Ureter (tissue), 1 donor: Measurements from ENCODE around the gene FHIP1A. TPM values are rescaled to one million over a fixed set of nuclear protein-coding genes. Genes with fewer than 3 reads are reported as not detected.

Source experiments
- DNase-seq: peaks from one replicate; pipeline ENCODE4 v3.0.0-alpha.2; 2020; ENCODE audit warnings: low spot score
- total RNA-seq: library from RNA; stranded (reverse); gene quantifications from one replicate; pipeline ENCODE4 v1.2.4, GENCODE V29; 2023
- donor health status: DM: yes; HTN: yes; CAD: no.

FHIP1A gene
- total RNA-seq, 1 donor from 2014 or later, result 25.0 TPM

GRCh38 chr4:151417766-151418376 is 8.9 kb downstream of the FHIP1A start:
- no peak for DNase-seq

- DNase-seq, result no peak
These were observed 9.4 kb downstream of the FHIP1A start for GRCh38 chr4:151418385-151418784.

GRCh38 chr4:151418856-151419255 is 9.9 kb downstream of the FHIP1A start:
- no peak for DNase-seq

GRCh38 chr4:151420250-151420807 is 11.4 kb downstream of the FHIP1A start:
- no peak for DNase-seq

- no peak for DNase-seq
These were observed 13.9 kb downstream of the FHIP1A start for GRCh38 chr4:151422854-151423253.

GRCh38 chr4:151426513-151426912 is 17.5 kb downstream of the FHIP1A start:
- DNase-seq, result no peak

- DNase-seq, result no peak
These were observed 18.3 kb downstream of the FHIP1A start for GRCh38 chr4:151427266-151427665.

- no peak for DNase-seq
These were observed 19.4 kb downstream of the FHIP1A start for GRCh38 chr4:151428346-151428745.

- no peak for DNase-seq
These were observed 21.1 kb downstream of the FHIP1A start for GRCh38 chr4:151429957-151430570.

GRCh38 chr4:151430740-151431457 is 21.9 kb downstream of the FHIP1A start:
- DNase-seq, result no peak

- DNase-seq, result no peak
These were observed 22.8 kb downstream of the FHIP1A start for GRCh38 chr4:151431728-151432127.

- DNase-seq, result no peak
These were observed 23.7 kb downstream of the FHIP1A start for GRCh38 chr4:151432654-151433053.

GRCh38 chr4:151434183-151434860 is 25.3 kb downstream of the FHIP1A start:
- DNase-seq, result no peak

GRCh38 chr4:151436093-151436518 is 27.1 kb downstream of the FHIP1A start:
- no peak for DNase-seq

- DNase-seq, result no peak
These were observed 28.5 kb downstream of the FHIP1A start for GRCh38 chr4:151437505-151437904.

- no peak for DNase-seq
These were observed 29.2 kb downstream of the FHIP1A start for GRCh38 chr4:151438154-151438553.

- no peak for DNase-seq
These were observed 30.3 kb downstream of the FHIP1A start for GRCh38 chr4:151439320-151439719.

- DNase-seq, result no peak
These were observed 33.0 kb downstream of the FHIP1A start for GRCh38 chr4:151442002-151442401.

GRCh38 chr4:151443247-151443646 is 34.3 kb downstream of the FHIP1A start:
- DNase-seq, result no peak

GRCh38 chr4:151443752-151444151 is 34.8 kb downstream of the FHIP1A start:
- DNase-seq, result no peak

- DNase-seq, result no peak
These were observed 37.2 kb downstream of the FHIP1A start for GRCh38 chr4:151446208-151446607.

- DNase-seq, result no peak
These were observed 45.5 kb downstream of the FHIP1A start for GRCh38 chr4:151454513-151454912.
